Breast epithelium (tissue), 4 donors: ENCODE results near the gene PLD4. TPM values are rescaled to one million over a fixed set of nuclear protein-coding genes. Genes with fewer than 3 reads are reported as not detected.
"Not testable (repeated sequence)": the region's sequence is repeated elsewhere in the genome, so short reads cannot be mapped to it uniquely, and the experiment has no call there.

Experiments
- DNase-seq, 2 donors: peaks; one replicate each; pipeline ENCODE4 v3.0.0-alpha.2; 2019; ENCODE audit warnings: low spot score in 2 of 2
- H3K27ac ChIP-seq, 2 donors: fragments of 200-600 bp; sonication (generic) in 1 of 2; one replicate each; pipeline ENCODE4 v1.5.1; 2016 to 2019; ENCODE audit warnings: mild to moderate bottlenecking in 1 of 2
- H3K27me3 ChIP-seq, 2 donors: fragments of 200-600 bp; sonication (generic) in 1 of 2; one replicate each; pipeline versions ENCODE4 v1.5.1 to v1.6.0; 2017 to 2019; ENCODE audit warnings: control low read depth in 1 of 2, mild to moderate bottlenecking in 1 of 2
- H3K36me3 ChIP-seq: fragments of 200-600 bp; one replicate; pipeline ENCODE4 v1.5.1; 2019
- H3K4me1 ChIP-seq, 2 donors: fragments of 200-600 bp; sonication (generic); one replicate each; pipeline ENCODE4 v1.5.1; 2016 to 2019; ENCODE audit warnings: control low read depth in 1 of 2
- H3K4me3 ChIP-seq, 3 donors: fragments of 200-600 bp; sonication (generic); 1 replicate in 2 of 3; 2 replicates in 1 of 3; pipeline ENCODE4 v1.5.1; 2016 to 2019; ENCODE audit warnings: mild to moderate bottlenecking in 3 of 3, moderate library complexity in 2 of 3
- H3K9me3 ChIP-seq, 2 donors: fragments of 200-600 bp; sonication (generic) in 1 of 2; one replicate each; pipeline ENCODE4 v1.5.1; 2016 to 2019; ENCODE audit warnings: control low read depth in 1 of 2
- CTCF ChIP-seq, 3 donors: fragments of 450-650 bp; IDR thresholded peaks; one replicate each; pipeline ENCODE4 v1.5.1; 2016 to 2017; ENCODE audit warnings: antibody characterized with exemption in 3 of 3, mild to moderate bottlenecking in 3 of 3, moderate library complexity in 3 of 3
- POLR2A ChIP-seq: fragments of 450-650 bp; IDR thresholded peaks from one replicate; pipeline ENCODE4 v1.6.1; 2016; ENCODE audit warnings: antibody characterized with exemption, mild to moderate bottlenecking, moderate library complexity
- POLR2AphosphoS5 ChIP-seq, 3 donors: sonication (generic); formaldehyde crosslinking; IDR thresholded peaks; one replicate each; pipeline ENCODE4 v1.6.1; 2017; ENCODE audit warnings: antibody characterized with exemption in 3 of 3
- intact Hi-C: fragments of 100-400 bp; cut with DNase I; formaldehyde crosslinking; loops from one replicate; pipeline ENCODE4 v1.15.1; 2023; ENCODE audit warnings: low total_unique reads
- total RNA-seq, 3 donors: library from RNA; depleted of rRNA; stranded (reverse); fragments of >200 nt; gene quantifications; one replicate each; pipeline ENCODE4 v1.1.0, GENCODE V29; 2016

PLD4 gene
- total RNA-seq, 3 donors from 2014 or later, result 0.33 to 4.0 TPM; not detected in 1

GRCh38 chr14:104908303-104908702 is 16.4 kb upstream of the PLD4 start:
- intact Hi-C loops, result loop anchor here (10.0 kb wide), 1 partner anchor 1134 kb away; no protein-coding TSS in a partner anchor
- H3K4me3 ChIP-seq, result no peak overlapping the region
- H3K27ac ChIP-seq, result no peak overlapping the region
- peaks cover 0 to 7% of the 10 kb centered on the region in 2 donors for H3K27me3 ChIP-seq
- peaks cover 3 to 9% of the 10 kb centered on the region in 2 donors for H3K9me3 ChIP-seq
- no peaks in the 10 kb centered on the region for H3K36me3 ChIP-seq
- TF ChIP-seq POLR2A (no peak), CTCF (IDR thresholded peaks at IDR 0.05) (no peak), POLR2AphosphoS5 (IDR thresholded peaks at IDR 0.05) (no peak)
- DNase-seq, result no peak
- no peaks in the 10 kb centered on the region for H3K4me1 ChIP-seq

DNA sequence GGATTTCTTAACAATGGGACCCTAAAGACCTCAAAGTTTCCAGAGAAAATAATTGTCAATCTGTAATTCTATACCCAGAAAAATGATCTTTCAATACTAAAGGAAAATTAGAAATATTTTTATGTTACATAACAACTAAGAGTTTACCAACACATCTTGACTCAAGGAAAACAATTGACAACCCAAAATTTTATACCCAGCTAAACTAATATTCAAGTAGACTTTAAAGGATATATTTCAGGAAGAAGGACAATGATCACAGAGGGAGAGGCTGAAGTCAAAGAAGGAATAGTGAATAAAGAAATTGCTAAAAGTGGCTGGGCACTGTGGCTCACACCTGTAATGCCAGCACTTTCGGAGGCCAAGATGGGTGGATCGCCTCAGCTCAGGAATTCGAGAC is 12.6 kb upstream of the PLD4 start:
- TF ChIP-seq POLR2A (no peak), CTCF (IDR thresholded peaks at IDR 0.05) (no peak)
- Histone ChIP-seq H3K4me1 (no peaks in the 10 kb centered on the region), H3K27ac (no peak overlapping the region), H3K9me3 (peaks cover 3 to 9% of the 10 kb centered on the region in 2 donors), H3K36me3 (no peaks in the 10 kb centered on the region), H3K27me3 (no peaks in the 10 kb centered on the region), H3K4me3 (no peak overlapping the region)
- intact Hi-C loops, result no loop called here
- DNase-seq, result peak in 1 of 2 donors; percentile 10

GRCh38 chr14:104913435-104913834 is 11.2 kb upstream of the PLD4 start:
- TF ChIP-seq POLR2A, result no peak
- TF ChIP-seq POLR2AphosphoS5 (IDR thresholded peaks at IDR 0.05), result no peak
- no peak for TF ChIP-seq CTCF (IDR thresholded peaks at IDR 0.05)

GRCh38 chr14:104917116-104917515 is 7.6 kb upstream of the PLD4 start:
- Histone ChIP-seq H3K4me3 (no peak overlapping the region), H3K9me3 (peaks cover 3 to 5% of the 10 kb centered on the region in 2 donors), H3K27ac (no peak overlapping the region), H3K36me3 (no peaks in the 10 kb centered on the region), H3K27me3 (no peaks in the 10 kb centered on the region), H3K4me1 (no peaks in the 10 kb centered on the region)
- TF ChIP-seq POLR2A, result no peak
- no peak for TF ChIP-seq CTCF (IDR thresholded peaks at IDR 0.05)
- no peak for TF ChIP-seq POLR2AphosphoS5 (IDR thresholded peaks at IDR 0.05)
- DNase-seq, result no peak
- intact Hi-C loops, result no loop called here

More at GRCh38 chr14:104913435-104913834, 11.2 kb upstream of the PLD4 start:
- Histone ChIP-seq H3K9me3 (peaks cover 3 to 9% of the 10 kb centered on the region in 2 donors), H3K4me3 (no peak overlapping the region), H3K36me3 (no peaks in the 10 kb centered on the region), H3K4me1 (no peaks in the 10 kb centered on the region), H3K27ac (no peak overlapping the region), H3K27me3 (no peaks in the 10 kb centered on the region)
- DNase-seq, result no peak
- intact Hi-C loops, result no loop called here

- no peak for DNase-seq
- intact Hi-C loops, result no loop called here
- no peak for TF ChIP-seq POLR2A
- no peak for TF ChIP-seq CTCF (IDR thresholded peaks at IDR 0.05)
These were observed 6.7 kb upstream of the PLD4 start for GRCh38 chr14:104917993-104918392.

DNA sequence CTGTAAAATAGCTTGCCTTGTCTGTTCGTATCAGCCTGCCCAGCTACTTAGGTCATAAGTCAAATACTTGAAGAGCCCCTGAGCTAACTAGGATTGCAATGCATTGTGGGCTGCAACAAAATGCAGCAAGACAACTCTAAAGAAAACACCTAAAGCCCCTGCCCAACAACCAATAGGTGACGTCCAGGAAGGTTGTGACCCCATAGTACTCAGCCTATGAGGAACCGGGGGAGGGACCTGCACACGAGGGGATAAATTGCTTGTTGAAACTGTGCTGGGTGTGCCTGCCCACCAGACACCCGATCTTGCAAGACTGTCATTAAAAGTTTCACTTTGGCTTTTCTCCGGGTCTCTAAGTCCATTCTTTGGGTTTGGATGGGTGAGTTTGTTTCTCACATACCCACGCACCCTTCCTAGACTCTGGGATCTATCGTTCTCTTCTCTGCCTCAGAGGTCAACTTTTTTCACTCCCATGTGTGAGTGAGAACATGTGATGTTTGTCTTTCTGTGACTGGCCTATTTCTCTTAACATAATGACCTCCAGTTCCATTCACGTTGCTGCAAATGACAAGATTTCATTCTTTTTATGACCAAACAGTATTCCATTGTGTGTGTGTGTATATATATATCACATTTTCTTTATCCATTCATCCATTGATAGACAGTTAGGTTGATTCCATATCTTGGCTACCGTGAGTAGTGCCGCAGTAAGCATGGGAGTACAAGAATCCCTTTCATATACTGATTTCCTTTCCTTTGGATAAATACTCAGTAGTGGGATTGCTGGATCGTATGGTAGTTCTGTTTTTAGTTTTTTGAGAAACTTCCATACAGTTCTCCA is 5.3 kb upstream of the PLD4 start:
- H3K4me3 ChIP-seq, intact Hi-C loops: not testable (repeated sequence)

More at GRCh38 chr14:104917993-104918392, 6.7 kb upstream of the PLD4 start:
- Histone ChIP-seq H3K4me3 (no peak overlapping the region), H3K9me3 (no peaks in the 10 kb centered on the region), H3K27ac (no peak overlapping the region), H3K4me1 (no peaks in the 10 kb centered on the region), H3K36me3 (no peaks in the 10 kb centered on the region), H3K27me3 (no peaks in the 10 kb centered on the region)

More for the DNA sequence above, 5.3 kb upstream of the PLD4 start:
- not testable (repeated sequence) for H3K4me1 ChIP-seq, H3K27ac ChIP-seq, H3K36me3 ChIP-seq, H3K9me3 ChIP-seq, H3K27me3 ChIP-seq, DNase-seq
